ENCODE results near the gene GCGR.

The GCGR gene

GRCh38 chr17:81812571-81813370 lies 8.8 kb downstream of the GCGR start:
- DNase-seq, result no peak

DNA sequence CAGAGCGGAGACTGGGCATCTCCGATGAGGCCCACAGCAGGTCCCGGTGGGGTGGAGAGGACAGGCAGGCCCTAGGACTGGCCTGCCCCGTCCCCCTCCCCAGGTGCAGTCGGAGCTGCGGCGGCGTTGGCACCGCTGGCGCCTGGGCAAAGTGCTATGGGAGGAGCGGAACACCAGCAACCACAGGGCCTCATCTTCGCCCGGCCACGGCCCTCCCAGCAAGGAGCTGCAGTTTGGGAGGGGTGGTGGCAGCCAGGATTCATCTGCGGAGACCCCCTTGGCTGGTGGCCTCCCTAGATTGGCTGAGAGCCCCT lies 9.4 kb downstream of the GCGR start:
- no peak for DNase-seq

GRCh38 chr17:81813861-81814683 lies 10.1 kb downstream of the GCGR start:
- DNase-seq, result no peak

DNA sequence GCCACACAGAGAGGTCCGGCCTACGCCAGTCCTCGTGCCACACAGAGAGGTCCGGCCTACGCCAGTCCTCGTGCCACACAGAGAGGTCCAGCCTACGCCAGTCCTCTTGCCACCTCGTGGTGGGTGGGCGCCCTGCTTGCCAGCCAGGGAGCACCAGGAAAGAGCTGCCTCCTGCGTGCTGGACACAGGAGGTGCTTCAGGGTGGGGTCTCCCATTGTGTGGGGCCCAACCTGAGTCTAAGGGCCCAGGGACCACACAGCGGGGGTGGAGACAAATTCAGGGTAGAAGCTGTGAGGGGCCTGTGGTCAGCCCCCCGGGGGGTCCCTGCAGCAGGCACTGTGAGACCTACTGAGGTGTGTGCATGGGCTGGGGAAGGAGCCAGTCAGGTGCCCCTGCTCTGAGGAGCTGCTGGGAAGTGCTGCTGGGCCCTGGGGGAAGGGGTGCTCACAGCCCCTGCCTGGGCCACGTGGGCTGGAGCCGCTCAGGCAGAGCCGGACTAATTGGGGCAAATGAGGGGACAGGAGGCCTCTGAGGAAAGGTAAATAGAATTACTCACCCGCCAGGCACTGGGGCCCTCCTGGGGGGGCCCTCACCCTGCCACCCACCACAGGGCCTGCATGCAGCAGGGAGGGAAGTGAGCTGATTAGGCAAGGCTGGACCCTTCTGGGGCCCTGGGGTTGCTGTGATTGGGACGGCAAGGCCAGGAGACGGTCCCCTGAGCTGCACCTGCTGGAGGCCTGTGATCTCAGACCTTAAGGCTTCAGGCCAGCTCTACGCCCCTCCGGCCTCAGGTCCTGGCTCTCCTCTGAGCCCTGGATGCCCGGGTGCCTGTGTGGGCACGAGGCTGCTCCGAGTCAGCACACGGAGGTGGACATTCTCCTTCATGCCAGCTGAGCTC lies 11.0 kb downstream of the GCGR start:
- DNase-seq, result no peak

DNA sequence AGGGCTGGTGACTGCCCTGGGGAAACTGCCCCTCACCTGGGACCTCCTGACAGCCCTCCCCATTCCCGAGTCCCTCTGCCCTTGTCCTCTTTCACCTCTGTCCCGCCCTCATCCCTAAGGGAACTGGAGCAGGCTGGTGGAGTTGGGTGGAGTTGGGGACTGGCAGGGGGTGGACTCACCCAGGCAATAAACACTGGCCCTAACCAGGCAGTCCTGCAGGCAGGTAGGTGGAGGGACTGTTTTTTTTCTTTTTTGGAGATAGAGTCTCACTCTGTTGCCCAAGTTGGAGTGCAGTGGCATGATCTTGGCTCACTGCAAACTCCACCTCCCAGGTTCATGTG lies 11.7 kb downstream of the GCGR start:
- DNase-seq, result no peak

DNA sequence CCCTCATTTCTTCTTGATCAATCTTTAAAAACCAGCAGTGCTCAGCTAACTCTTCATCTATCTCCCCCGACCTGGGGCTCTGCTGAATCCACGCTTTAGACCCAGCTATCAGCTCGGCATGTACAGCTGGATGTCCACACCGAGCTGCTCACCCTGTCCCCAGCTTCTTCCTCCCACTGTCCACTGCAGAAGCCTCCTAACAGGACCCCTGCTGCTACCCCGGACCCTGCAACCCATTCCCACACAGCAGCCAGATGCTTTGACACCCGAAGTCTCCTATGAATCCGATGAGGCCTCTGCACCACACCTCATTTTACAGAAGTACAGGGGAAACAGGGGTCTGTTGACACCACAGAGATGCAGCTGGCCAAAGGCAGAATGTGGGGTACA lies 13.8 kb downstream of the GCGR start:
- no peak for DNase-seq

DNA sequence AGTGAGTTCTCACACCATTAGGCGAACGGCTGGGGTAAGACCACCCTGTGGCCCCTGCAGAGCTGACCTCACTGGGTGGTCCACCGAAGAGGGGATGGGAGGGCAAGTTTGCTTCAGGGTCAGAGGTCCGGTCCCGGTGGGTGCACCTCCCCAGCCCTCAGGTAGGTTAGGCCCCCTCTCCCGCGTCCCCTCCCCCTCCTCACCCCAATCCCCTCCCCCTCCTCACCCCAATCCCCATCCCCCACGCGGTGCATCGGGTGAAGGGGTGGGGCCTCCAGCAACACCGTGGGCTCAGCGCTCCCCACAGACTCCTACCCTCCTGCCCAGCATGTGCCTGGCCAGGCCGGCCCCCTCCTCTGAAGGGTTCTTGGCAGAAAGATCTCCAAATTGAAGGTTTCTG lies 15.8 kb downstream of the GCGR start:
- DNase-seq, result no peak

- DNase-seq, result no peak
Measured at GRCh38 chr17:81821147-81821546, 17.2 kb downstream of the GCGR start.

- no peak for DNase-seq
Measured at GRCh38 chr17:81821603-81822311, 17.8 kb downstream of the GCGR start.

GRCh38 chr17:81822312-81822637 lies 18.3 kb downstream of the GCGR start:
- DNase-seq, result no peak

GRCh38 chr17:81822996-81823819 lies 19.3 kb downstream of the GCGR start:
- DNase-seq, result no peak

DNA sequence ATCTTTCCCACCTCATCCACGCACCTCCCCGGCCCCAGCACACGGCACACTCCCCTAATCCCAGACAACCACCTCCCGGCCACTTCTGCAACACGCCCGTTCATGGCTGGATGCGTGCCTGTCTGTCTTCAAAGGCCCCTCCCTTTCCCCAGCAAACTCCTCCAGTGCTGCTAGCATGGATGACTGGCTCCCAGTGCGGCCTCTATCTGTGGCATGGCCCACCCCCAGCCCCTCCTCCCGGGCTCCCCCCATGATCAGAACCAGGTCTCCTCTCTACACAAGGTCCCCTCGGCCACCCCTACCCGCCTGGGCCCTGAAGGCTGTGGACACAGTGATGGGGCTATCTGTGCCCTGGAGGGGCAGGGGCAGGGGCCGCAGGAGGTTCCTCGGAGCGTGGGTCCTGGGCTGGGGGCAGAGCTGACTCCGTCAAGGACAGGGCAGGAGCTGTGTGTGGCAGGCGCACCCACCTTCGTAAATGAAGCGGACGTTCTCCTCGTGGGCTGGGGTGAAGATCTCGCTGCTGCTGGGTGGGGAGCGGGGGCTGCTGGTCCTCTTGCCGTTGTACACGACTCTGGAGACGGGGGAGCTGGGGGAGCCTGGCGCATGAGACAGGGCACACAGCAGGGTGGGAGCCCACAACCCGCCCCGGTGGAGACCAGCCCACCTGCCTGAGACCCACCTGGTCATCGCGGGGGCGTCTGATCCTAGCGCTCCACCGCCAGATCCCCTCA lies 20.0 kb downstream of the GCGR start:
- no peak for DNase-seq

GRCh38 chr17:81824595-81824994 lies 20.6 kb downstream of the GCGR start:
- DNase-seq, result no peak

- DNase-seq, result no peak
Measured at GRCh38 chr17:81825841-81826466, 22.0 kb downstream of the GCGR start.

GRCh38 chr17:81828656-81829055 lies 24.7 kb downstream of the GCGR start:
- no peak for DNase-seq

- no peak for DNase-seq
Measured at GRCh38 chr17:81829858-81830257, 25.9 kb downstream of the GCGR start.

DNA sequence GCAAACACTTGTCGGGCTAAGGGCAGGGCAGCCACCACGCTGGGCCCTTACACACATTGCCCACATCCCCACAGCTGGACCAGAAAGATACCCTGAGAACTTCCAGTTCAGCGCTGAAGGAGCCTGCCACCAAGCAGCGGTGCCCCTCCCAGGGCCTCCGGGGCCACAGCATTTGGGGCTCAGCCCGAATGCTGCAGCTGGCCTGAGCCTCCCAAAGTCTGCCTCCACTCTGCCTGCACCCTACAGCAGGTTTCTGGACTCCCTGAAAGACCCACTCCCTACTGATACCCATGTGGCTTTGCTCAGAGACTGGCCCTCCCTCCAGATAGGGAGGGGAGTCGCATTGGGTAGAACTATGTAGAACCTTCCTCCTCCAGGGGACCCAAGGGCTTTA lies 27.6 kb downstream of the GCGR start:
- DNase-seq, result no peak

DNA sequence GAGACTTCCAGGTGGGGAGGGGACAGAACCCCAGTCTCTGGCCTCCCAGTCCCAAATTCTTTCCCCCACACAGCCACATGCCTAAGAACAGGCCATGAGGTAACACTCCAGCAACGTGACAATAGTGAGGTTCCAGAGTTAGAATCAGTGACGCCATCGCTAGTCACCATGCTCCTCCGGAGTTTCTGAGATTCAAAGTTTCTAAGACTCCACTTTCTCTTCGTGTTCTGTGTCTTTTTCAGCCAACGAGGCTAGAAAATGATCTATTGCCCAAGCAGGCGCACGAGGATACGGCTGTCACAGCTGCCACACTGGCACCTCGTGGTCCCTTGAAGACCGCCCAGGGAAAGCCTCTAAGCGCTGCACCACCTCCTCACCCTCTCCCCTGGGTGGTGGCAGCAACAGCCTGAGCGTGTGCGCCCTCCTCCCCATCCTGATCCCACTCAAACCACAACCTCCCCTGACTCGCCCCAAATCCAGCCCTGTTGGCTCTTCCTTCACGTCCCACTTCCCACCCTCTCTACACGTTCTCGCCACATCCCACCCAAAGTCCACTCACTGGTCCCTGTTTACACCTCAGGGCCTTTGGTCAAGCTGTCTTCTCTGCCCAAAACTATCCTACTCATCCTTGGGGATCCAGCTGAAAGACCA lies 28.1 kb downstream of the GCGR start:
- DNase-seq, result peak; percentile 52

DNA sequence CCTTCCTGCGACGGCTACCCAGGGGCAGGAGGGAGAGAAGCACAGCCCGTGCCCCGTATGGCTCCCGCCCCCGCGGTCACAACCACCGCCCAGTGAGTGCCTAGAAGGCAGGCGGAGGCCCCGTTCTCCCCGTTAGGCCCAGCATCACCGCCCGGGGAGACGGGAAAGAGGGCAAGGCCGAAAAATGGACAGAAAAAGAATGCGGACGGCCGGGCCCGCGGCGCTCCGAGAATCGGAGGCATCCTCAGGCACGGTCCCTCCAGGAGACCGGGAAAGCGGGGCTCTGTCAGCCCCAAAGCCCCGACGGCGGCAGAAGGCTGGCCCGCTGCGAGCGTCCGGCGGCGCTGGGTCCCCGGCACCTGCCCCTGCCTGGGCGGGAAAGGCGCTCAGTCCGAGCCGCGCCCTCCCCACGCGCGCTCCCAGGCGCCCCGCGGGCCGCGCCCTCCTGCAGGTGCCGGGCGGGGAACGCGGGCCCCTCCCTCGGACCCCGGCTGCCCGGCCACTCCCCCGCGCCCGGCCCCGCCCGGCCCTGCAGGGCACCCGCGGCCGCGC lies 28.7 kb downstream of the GCGR start:
- DNase-seq, result peak; percentile 49
